NT2/D1 (cell line): ENCODE measurements around the gene EPHA2.

Source experiments
- SUZ12 ChIP-seq: IDR thresholded peaks from 2 replicates; pipeline ENCODE4 v1.6.1; 2011; ENCODE audit not compliant: insufficient read length, insufficient read depth; ENCODE audit errors: extremely low read depth
- YY1 ChIP-seq: IDR thresholded peaks from 2 replicates; pipeline ENCODE4 v1.6.1; 2011; ENCODE audit not compliant: insufficient read length, insufficient read depth
- ZNF274 ChIP-seq: IDR thresholded peaks from 2 replicates; pipeline ENCODE4 v1.6.1; 2011; ENCODE audit warnings: mild to moderate bottlenecking, low read depth, low read length

- TF ChIP-seq SUZ12, result no peak
- TF ChIP-seq YY1, result no peak
- no peak for TF ChIP-seq ZNF274
These were observed 22.6 kb downstream of the EPHA2 start for GRCh38 chr1:16133007-16133961.
